ENCODE results near the gene CGREF1.

GRCh38 chr2:27154488-27154887 is 35.6 kb upstream of the CGREF1 start:
- TF ChIP-seq CTCF (IDR thresholded peaks at IDR 0.05) (no peak), POLR2A (IDR thresholded peaks at IDR 0.05) (no peak)
